ENCODE results near the gene INPP5A.

INPP5A gene

DNA sequence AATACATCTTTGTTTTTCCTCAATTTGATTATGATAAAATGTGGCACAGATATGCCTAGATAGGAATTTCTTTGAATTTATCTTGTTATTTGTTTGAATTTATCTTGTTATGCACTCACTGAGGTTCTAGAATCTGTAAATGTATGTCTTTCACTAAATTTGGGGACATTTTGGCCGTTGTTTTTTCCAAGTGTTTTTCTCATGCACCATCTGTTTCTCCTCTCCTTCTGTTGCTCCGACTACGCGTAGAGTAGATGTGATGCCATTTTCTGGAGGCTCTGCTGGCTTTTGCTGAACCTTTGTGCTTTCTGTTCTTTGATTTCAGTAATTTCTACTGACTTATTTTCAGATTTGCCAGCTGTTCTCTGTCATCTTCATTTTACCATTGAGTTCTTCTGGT lies 101.9 kb downstream of the INPP5A start:
- no peak overlapping the region for H3K4me3 ChIP-seq (ENCODE audit: low read length)
- TF ChIP-seq, protein P1, sequence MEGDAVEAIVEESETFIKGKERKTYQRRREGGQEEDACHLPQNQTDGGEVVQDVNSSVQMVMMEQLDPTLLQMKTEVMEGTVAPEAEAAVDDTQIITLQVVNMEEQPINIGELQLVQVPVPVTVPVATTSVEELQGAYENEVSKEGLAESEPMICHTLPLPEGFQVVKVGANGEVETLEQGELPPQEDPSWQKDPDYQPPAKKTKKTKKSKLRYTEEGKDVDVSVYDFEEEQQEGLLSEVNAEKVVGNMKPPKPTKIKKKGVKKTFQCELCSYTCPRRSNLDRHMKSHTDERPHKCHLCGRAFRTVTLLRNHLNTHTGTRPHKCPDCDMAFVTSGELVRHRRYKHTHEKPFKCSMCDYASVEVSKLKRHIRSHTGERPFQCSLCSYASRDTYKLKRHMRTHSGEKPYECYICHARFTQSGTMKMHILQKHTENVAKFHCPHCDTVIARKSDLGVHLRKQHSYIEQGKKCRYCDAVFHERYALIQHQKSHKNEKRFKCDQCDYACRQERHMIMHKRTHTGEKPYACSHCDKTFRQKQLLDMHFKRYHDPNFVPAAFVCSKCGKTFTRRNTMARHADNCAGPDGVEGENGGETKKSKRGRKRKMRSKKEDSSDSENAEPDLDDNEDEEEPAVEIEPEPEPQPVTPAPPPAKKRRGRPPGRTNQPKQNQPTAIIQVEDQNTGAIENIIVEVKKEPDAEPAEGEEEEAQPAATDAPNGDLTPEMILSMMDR (conservative IDR thresholded peaks at IDR 0.05; ENCODE audit: low read depth, low read length) = no peak
- no peak for DNase-seq (ENCODE audit: low read depth)

DNA sequence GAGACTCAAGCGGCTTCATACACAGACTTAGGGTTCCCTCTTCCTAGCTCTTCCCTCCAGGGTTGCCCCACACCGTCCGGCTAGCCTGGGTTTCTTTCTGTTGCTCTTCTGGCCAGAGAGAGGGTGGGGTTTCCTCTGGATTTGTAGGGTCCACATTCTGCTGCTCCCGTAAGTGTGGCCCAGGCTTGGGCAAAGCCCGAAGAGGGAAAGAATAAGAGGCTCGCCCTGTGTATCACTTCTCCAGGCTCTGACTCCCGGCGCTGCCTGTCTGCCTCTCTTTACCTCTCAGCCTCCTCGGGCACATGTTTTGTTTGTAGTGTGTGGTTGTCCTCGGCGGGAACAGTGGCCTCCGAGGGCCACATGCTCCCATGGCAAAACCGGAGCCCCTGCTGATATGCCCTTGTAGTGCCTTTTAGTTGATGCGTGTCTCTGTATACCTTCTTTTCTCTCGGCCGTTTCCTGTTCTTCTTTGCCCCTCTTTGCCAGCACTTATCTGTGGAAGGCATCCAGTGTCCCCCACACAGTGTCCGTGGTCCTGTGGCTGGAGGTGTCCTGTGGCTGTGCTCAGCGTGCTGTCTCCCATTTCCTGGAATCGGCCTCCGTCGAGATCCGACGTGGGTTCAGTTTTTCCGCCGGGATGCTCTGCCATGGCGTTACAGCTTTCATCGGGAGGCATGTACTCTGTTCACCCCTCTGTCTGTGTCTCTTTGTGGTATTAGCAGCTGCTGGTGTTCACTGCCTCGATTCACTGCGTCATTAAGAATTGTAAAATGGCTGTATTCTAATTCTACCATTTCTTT lies 102.9 kb downstream of the INPP5A start:
- TF ChIP-seq, protein P1 (conservative IDR thresholded peaks at IDR 0.05; ENCODE audit: low read depth, low read length) = no peak
- H3K4me3 ChIP-seq (ENCODE audit: low read length) = no peak overlapping the region
- DNase-seq (ENCODE audit: low read depth) = no peak

DNA sequence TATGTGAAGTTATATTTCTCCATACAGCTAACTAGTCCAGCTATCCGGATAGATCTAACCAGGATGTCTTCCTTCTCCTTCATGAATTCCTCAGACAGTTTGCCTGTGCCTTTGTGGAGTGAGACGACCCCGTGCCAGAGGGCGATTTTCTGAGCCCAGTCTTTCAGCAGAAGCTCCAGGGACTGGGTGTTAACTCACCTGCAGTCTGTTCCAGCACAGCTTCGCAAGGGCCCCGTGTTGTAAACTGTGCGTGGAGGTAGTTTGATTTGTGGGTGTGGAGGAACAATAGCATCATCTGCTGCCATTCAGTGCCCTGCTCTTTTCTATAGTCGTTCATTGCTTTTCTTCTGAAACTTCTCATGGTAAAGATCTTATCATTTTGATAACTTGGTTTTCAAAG lies 103.8 kb downstream of the INPP5A start:
- TF ChIP-seq, protein P1 (conservative IDR thresholded peaks at IDR 0.05; ENCODE audit: low read depth, low read length) = no peak
- no peak for DNase-seq (ENCODE audit: low read depth)
- no peak overlapping the region for H3K4me3 ChIP-seq (ENCODE audit: low read length)

DNA sequence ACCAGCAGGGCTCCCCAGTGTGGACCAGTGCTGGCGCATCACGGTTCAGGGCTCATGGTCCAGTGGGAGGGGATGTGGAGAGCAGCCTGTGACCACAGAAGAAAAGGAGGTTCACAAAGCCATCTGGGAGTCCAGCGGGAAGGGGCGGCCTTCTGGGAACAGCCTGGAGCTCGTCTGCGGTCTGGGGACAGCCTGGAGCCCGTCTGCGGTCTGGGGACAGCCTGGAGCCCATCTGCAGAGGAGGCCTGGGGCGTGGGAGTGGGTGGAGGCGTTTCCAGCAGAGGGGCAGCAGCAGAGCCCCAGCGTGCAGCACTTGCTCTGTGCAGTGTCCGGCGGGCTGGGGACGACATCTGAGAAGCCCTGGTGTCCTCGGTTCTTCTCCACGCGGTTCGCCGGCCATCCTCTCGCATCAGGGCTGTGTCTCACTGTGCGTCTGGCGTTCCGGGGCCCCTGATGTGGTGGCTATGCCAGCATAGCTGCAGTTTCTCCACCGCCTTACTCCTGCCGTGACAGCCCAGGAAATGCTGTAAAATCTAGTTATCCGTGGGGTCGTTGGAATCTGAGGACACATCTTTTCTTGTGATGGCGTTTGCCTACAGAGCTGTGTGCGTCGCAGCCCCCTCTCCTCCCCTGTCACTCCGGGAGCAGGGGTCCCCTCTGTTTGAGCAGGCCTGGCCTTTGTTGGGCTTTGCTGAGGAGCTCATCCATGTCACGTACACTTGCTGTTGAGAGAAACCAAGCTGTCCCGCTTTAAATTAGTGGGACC lies 104.6 kb downstream of the INPP5A start:
- no peak overlapping the region for H3K4me3 ChIP-seq (ENCODE audit: low read length)
- TF ChIP-seq, protein P1 (conservative IDR thresholded peaks at IDR 0.05; ENCODE audit: low read depth, low read length) = no peak
- no peak for DNase-seq (ENCODE audit: low read depth)

DNA sequence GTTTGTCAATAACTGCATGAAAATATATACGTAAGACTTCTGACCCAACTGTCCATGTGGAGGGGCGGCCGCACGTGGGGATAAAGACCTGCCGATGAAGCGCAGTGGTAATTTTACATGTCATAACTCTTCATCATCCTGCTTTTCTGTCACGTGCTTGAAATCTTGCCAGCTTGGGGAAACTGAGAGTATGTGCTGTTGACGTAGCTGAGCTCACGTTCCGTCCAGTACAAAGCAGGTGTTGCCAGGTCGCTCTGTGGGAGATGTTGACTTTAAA lies 105.1 kb downstream of the INPP5A start:
- H3K4me3 ChIP-seq (ENCODE audit: low read length) = no peak overlapping the region
- no peak for DNase-seq (ENCODE audit: low read depth)
- TF ChIP-seq, protein P1 (conservative IDR thresholded peaks at IDR 0.05; ENCODE audit: low read depth, low read length) = no peak

DNA sequence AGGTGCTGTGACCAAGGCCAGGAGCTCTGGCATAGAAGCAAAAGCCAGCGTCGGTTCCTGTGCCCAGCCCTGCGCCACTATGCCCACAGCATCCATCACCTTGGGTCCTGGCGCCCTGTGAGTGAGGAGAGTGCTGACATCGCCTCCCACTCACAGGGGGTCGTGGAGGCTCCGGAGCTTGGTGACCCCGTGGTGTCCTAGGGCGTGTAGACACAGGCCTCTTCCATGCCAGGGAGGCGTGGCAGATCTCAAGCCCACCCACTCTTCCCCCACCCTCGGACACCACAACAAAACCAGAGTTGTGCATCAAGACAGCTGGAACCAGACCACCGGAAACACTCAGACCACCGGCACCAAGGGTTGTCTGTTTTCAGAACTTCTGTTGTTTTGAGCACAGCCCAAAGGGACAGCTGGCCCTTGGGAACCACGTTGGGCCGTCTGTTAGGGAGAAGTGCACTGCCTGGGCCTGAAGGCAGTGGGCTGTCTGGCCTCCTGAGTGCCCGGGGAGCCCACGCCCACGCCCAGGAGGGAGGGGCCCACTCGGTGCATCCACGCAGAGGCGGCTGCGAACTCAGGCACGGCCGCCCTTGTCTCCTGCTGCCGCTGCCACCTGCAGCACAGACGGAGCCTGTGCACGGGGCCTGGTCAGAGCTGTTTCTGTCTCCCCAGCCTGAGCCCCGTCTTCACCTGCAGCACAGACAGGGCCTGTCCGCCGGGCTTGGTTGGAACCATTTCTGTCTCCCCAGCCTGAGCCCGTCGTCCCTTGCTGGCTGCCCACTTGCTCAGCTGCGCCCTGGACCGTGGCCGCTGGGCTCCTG lies 106.3 kb downstream of the INPP5A start:
- H3K4me3 ChIP-seq (ENCODE audit: low read length) = no peak overlapping the region
- no peak for DNase-seq (ENCODE audit: low read depth)
- TF ChIP-seq, protein P1 (conservative IDR thresholded peaks at IDR 0.05; ENCODE audit: low read depth, low read length) = no peak
